H1 (cell line): ENCODE data around the gene LRCH1. TPM values are rescaled to one million over a fixed set of nuclear protein-coding genes. Genes with fewer than 3 reads are reported as not detected.

Experiments used
- CTCF ChIA-PET: fragments of 300-600 bp; sonication (Branson Sonifier 250); formaldehyde crosslinking; loops from one replicate; lab custom pipeline; 2021; ENCODE audit not compliant: partially characterized antibody; lab: Charles Lee
- POLR2A ChIA-PET: fragments of 300-600 bp; sonication (Branson Sonifier 250); formaldehyde crosslinking; loops from one replicate; lab custom pipeline; 2021; ENCODE audit warnings: inconsistent platforms; ENCODE audit not compliant: partially characterized antibody; lab: Charles Lee
- DNase-seq, 2 experiments: peaks; one replicate each; pipeline versions ENCODE4 v3.0.0 to v3.0.0-alpha.2; 2010 to 2022; ENCODE audit warnings: low spot score in 2 of 2, low read depth in 1 of 2, mixed read lengths in 1 of 2
- FAIRE-seq: peaks from 2 replicates; lab custom pipeline; 2011; peaks lifted over from hg19 to GRCh38; lab: Jason Lieb, UNC
- H2AFZ ChIP-seq: 2 replicates; pipeline ENCODE4 v1.8.1; 2012; ENCODE audit warnings: low read length, inconsistent platforms
- H2AK5ac ChIP-seq: 2 replicates; pipeline ENCODE4 v1.6.1; 2013; ENCODE audit warnings: low read depth, low read length
- H2BK120ac ChIP-seq: replicated peaks from 2 replicates; pipeline ENCODE3; 2013; ENCODE audit warnings: low read depth, low read length, inconsistent platforms
- H2BK12ac ChIP-seq: 2 replicates; pipeline ENCODE4 v1.6.1; 2013; ENCODE audit warnings: low read depth, low read length
- H2BK15ac ChIP-seq: 2 replicates; pipeline ENCODE4 v1.6.1; 2013; ENCODE audit warnings: low read length
- H2BK20ac ChIP-seq: 2 replicates; pipeline ENCODE4 v1.6.1; 2013; ENCODE audit warnings: low read length
- H2BK5ac ChIP-seq: 2 replicates; pipeline ENCODE4 v1.6.1; 2013; ENCODE audit warnings: low read depth, low read length
- H3K14ac ChIP-seq: 2 replicates; pipeline ENCODE4 v1.6.1; 2013; ENCODE audit warnings: inconsistent platforms; ENCODE audit not compliant: insufficient read length
- H3K18ac ChIP-seq: 2 replicates; pipeline ENCODE4 v1.6.1; 2013; ENCODE audit warnings: low read length; ENCODE audit errors: extremely low read depth
- H3K23ac ChIP-seq: 2 replicates; pipeline ENCODE4 v1.6.1; 2013; ENCODE audit warnings: inconsistent platforms; ENCODE audit not compliant: insufficient read length
- H3K23me2 ChIP-seq: 2 replicates; pipeline ENCODE4 v1.6.1; 2013; ENCODE audit warnings: low read depth, low read length
- H3K27ac ChIP-seq: 2 replicates; pipeline ENCODE4 v1.6.1; 2011; ENCODE audit warnings: low read depth, low read length, inconsistent platforms
- H3K27me3 ChIP-seq, 4 experiments: replicated peaks in 1 of 4; 1 replicate in 1 of 4; 2 replicates in 3 of 4; pipeline versions ENCODE4 v1.6.1 to v1.8.1; 2011 to 2013; ENCODE audit warnings: low read length in 3 of 4, mild to moderate bottlenecking in 3 of 4, inconsistent platforms in 2 of 4, mixed read lengths in 2 of 4, moderate library complexity in 1 of 4; ENCODE audit not compliant: control insufficient read depth in 3 of 4, insufficient read depth in 3 of 4; ENCODE audit errors: extremely low read depth in 1 of 4
- H3K36me3 ChIP-seq, 4 experiments: 2 replicates each; pipeline versions ENCODE4 v1.6.1 to v1.8.1; 2011 to 2013; ENCODE audit warnings: mild to moderate bottlenecking in 4 of 4, low read length in 3 of 4, moderate library complexity in 2 of 4, control low read depth in 1 of 4, inconsistent platforms in 1 of 4; ENCODE audit not compliant: insufficient read depth in 4 of 4, control insufficient read depth in 2 of 4
- H3K4ac ChIP-seq: replicated peaks from 2 replicates; pipeline ENCODE3; 2013; ENCODE audit warnings: low read length, low read depth, mixed read lengths, inconsistent platforms; ENCODE audit not compliant: insufficient read length
- H3K4me1 ChIP-seq, 4 experiments: replicated peaks in 1 of 4; 1 replicate in 1 of 4; 2 replicates in 3 of 4; pipeline versions ENCODE4 v1.6.1 to v1.8.1; 2011 to 2013; ENCODE audit warnings: low read length in 3 of 4, inconsistent platforms in 2 of 4, mixed read lengths in 1 of 4; ENCODE audit not compliant: insufficient read depth in 4 of 4, control insufficient read depth in 3 of 4
- H3K4me2 ChIP-seq, 2 experiments: 2 replicates each; pipeline versions ENCODE4 v1.6.1 to v1.8.1; 2011 to 2013; ENCODE audit warnings: low read depth in 2 of 2, low read length in 2 of 2, control low read depth in 1 of 2, inconsistent platforms in 1 of 2, mild to moderate bottlenecking in 1 of 2; ENCODE audit not compliant: insufficient read depth in 1 of 2
- H3K4me3 ChIP-seq, 4 experiments: fragments of 200-600, 300-600 bp in 1 of 4; sonication (generic), shearing (Covaris generic), sonication (Bioruptor Twin) in 1 of 4; 2 replicates each; pipeline versions ENCODE4 v1.5.1 to v1.8.1; 2011 to 2016; ENCODE audit warnings: low read length in 4 of 4, low read depth in 3 of 4, control low read depth in 2 of 4, inconsistent platforms in 2 of 4, mild to moderate bottlenecking in 2 of 4, mixed read lengths in 1 of 4, moderate library complexity in 1 of 4; ENCODE audit not compliant: insufficient read depth in 2 of 4; ENCODE audit errors: extremely low read depth in 1 of 4
- H3K56ac ChIP-seq: replicated peaks from 2 replicates; pipeline ENCODE3; 2013; ENCODE audit warnings: low read depth, mild to moderate bottlenecking, mixed read lengths, low read length, inconsistent platforms; ENCODE audit not compliant: insufficient read length
- H3K79me1 ChIP-seq: 2 replicates; pipeline ENCODE4 v1.6.1; 2013; ENCODE audit warnings: low read depth, low read length, control low read depth
- H3K79me2 ChIP-seq, 2 experiments: 2 replicates each; pipeline versions ENCODE4 v1.6.1 to v1.8.1; 2012 to 2013; ENCODE audit warnings: low read length in 2 of 2, mild to moderate bottlenecking in 2 of 2, inconsistent platforms in 1 of 2; ENCODE audit not compliant: insufficient read depth in 2 of 2, control insufficient read depth in 1 of 2
- H3K9ac ChIP-seq, 4 experiments: replicated peaks in 1 of 4; 1 replicate in 1 of 4; 2 replicates in 3 of 4; pipeline versions ENCODE4 v1.6.1 to v1.8.1; 2011 to 2013; ENCODE audit warnings: low read depth in 3 of 4, low read length in 3 of 4, control low read depth in 2 of 4, mild to moderate bottlenecking in 2 of 4, moderate library complexity in 2 of 4, inconsistent platforms in 1 of 4; ENCODE audit errors: extremely low read depth in 1 of 4
- H3K9me3 ChIP-seq, 2 experiments: 2 replicates each; pipeline versions ENCODE4 v1.6.1 to v1.8.1; 2012 to 2013; ENCODE audit warnings: mild to moderate bottlenecking in 2 of 2, moderate library complexity in 2 of 2, control low read depth in 1 of 2, inconsistent platforms in 1 of 2, low read depth in 1 of 2, low read length in 1 of 2, mixed read lengths in 1 of 2; ENCODE audit not compliant: insufficient read depth in 2 of 2
- H4K20me1 ChIP-seq, 2 experiments: replicated peaks in 1 of 2; 2 replicates each; pipeline versions ENCODE3 to v1.8.1; 2011 to 2013; ENCODE audit warnings: inconsistent platforms in 2 of 2, low read length in 2 of 2, mild to moderate bottlenecking in 1 of 2; ENCODE audit not compliant: insufficient read depth in 2 of 2, control insufficient read depth in 1 of 2
- H4K5ac ChIP-seq: 2 replicates; pipeline ENCODE4 v1.6.1; 2013; ENCODE audit warnings: low read length, low read depth, mixed read lengths, inconsistent platforms; ENCODE audit not compliant: insufficient read length
- H4K8ac ChIP-seq: 2 replicates; pipeline ENCODE4 v1.8.0; 2013; ENCODE audit warnings: mild to moderate bottlenecking, moderate library complexity, low read length, inconsistent platforms; ENCODE audit not compliant: insufficient read depth; ENCODE audit errors: extremely low read depth
- H4K91ac ChIP-seq: replicated peaks from 2 replicates; pipeline ENCODE3; 2013; ENCODE audit warnings: low read length, mixed read lengths, inconsistent platforms; ENCODE audit not compliant: insufficient read length
- CEBPB ChIP-seq: IDR thresholded peaks from 2 replicates; pipeline ENCODE4 v1.6.1; 2012; ENCODE audit warnings: low read depth, low read length
- JUN ChIP-seq: IDR thresholded peaks from 2 replicates; pipeline ENCODE4 v1.6.1; 2011; ENCODE audit warnings: low read depth, mild to moderate bottlenecking, improper control_type of control experiment, low read length
- KDM5A ChIP-seq: fragments of 200-600 bp; IDR thresholded peaks from 2 replicates; pipeline ENCODE4 v1.7.1; 2012; ENCODE audit warnings: mild to moderate bottlenecking, low read length, inconsistent platforms, mixed read lengths
- WGBS, 2 experiments: shearing (Covaris generic) in 1 of 2; methylation state at CpG; one replicate each; pipeline versions ENCODE4 v1.1.6 to v1.1.7; 2013 to 2015; ENCODE audit warnings: low lambda C conversion rate in 2 of 2, mixed read lengths in 2 of 2, inconsistent platforms in 1 of 2, low coverage in 1 of 2, missing lambda C conversion rate in 1 of 2; ENCODE audit not compliant: insufficient replicate concordance in 2 of 2, insufficient coverage in 1 of 2, insufficient read length in 1 of 2; ENCODE audit errors: extremely low coverage in 1 of 2, missing lambda C conversion rate in 1 of 2; 5-methylcytosine and 5-hydroxymethylcytosine counted together
- polyA plus RNA-seq, 7 experiments: library from polyadenylated mRNA; depleted of rRNA in 3 of 7; stranded (reverse) in 5 of 7; unstranded in 2 of 7; fragments of >200 nt in 5 of 7; fragments of 200-250 nt in 2 of 7; gene quantifications; 1 replicate in 5 of 7; 2 replicates in 1 of 7; 4 replicates in 1 of 7; pipeline versions ENCODE4 v1.2.1 to v1.2.3, GENCODE V29; 2011 to 2013; ENCODE audit warnings: missing spikeins in 2 of 7, mixed read lengths in 2 of 7
- total RNA-seq: library from RNA; stranded (reverse); fragmentation: NEBNext Ultra II Directional; extraction: Animal tissue kit (Norgen Biotek cat#: 25700); gene quantifications from 2 replicates; pipeline ENCODE4 v1.2.1, GENCODE V29; 2021
- TF ChIP-seq, protein P1 (sequence below): IDR thresholded peaks from 2 replicates; pipeline ENCODE4 v1.6.1; 2012; ENCODE audit warnings: inconsistent platforms
- TF ChIP-seq, protein P2 (sequence below): IDR thresholded peaks from 2 replicates; pipeline ENCODE4 v1.6.1; 2012; ENCODE audit warnings: inconsistent platforms
- TF ChIP-seq, protein P3 (sequence below): IDR thresholded peaks from 2 replicates; pipeline ENCODE4 v1.6.1; 2011; ENCODE audit warnings: low read depth, mild to moderate bottlenecking, low read length; ENCODE audit not compliant: insufficient read depth

The LRCH1 gene
- total and polyA plus RNA-seq, 2 of the 8 experiments (the other 6 are each of a cell fraction or from before 2014, with no cell fraction given) = 3.0 to 10.1 TPM

DNA sequence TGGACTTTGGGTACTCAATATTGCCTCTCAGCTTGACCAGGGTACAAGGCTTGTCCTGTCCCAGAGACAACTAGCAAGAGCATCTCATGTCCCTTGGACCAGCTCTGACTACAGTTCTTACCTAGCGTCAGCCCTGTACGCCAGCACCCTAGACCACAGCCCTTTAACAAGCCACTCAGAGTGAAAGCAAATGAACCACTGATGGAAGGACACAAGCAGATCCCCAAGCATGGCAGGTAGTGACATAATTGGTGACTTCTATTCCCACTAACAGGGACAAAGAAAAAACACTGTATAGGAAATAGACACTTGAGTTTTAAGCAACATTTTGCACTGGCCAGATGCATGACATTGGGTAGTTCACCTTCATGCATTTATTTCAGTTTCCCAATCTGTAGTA, 8.8 kb upstream of the LRCH1 start:
- Histone ChIP-seq H3K23me2 (no peaks in the 10 kb centered on the region), H2BK20ac (no peak overlapping the region), H2BK15ac (no peak overlapping the region), H4K91ac (no peak overlapping the region), H3K18ac (no peak overlapping the region), H2BK120ac (no peak overlapping the region), H3K4me3 (no peak overlapping the region), H3K4me2 (no peak overlapping the region), H2BK12ac (no peak overlapping the region), H3K56ac (no peak overlapping the region), H3K79me2 (no peaks in the 10 kb centered on the region), H3K9me3 (no peaks in the 10 kb centered on the region), H3K23ac (no peak overlapping the region), H2AFZ (no peak overlapping the region), H2AK5ac (no peak overlapping the region), H4K5ac (no peak overlapping the region), H3K9ac (no peak overlapping the region), H3K27me3 (no peaks in the 10 kb centered on the region), H3K36me3 (no peaks in the 10 kb centered on the region), H4K20me1 (no peaks in the 10 kb centered on the region), H3K79me1 (no peaks in the 10 kb centered on the region), H3K4me1 (no peaks in the 10 kb centered on the region), H3K27ac (no peak overlapping the region), H2BK5ac (no peak overlapping the region), H3K14ac (no peak overlapping the region), H3K4ac (no peak overlapping the region), H4K8ac (no peak overlapping the region)
- FAIRE-seq (no peak), DNase-seq (no peak)
- 96% methylated on average over 2 of the region's 2 CpGs; no CpG with 5 or more reads in 1 of the 2 experiments for WGBS, 2 experiments
- TF ChIP-seq, protein P1, sequence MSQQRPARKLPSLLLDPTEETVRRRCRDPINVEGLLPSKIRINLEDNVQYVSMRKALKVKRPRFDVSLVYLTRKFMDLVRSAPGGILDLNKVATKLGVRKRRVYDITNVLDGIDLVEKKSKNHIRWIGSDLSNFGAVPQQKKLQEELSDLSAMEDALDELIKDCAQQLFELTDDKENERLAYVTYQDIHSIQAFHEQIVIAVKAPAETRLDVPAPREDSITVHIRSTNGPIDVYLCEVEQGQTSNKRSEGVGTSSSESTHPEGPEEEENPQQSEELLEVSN = no peak
- TF ChIP-seq, protein P2, sequence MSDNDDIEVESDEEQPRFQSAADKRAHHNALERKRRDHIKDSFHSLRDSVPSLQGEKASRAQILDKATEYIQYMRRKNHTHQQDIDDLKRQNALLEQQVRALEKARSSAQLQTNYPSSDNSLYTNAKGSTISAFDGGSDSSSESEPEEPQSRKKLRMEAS = no peak
- TF ChIP-seq JUN = no peak
- TF ChIP-seq, protein P3, sequence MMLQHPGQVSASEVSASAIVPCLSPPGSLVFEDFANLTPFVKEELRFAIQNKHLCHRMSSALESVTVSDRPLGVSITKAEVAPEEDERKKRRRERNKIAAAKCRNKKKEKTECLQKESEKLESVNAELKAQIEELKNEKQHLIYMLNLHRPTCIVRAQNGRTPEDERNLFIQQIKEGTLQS = no peak
- no peak for TF ChIP-seq CEBPB
- no peak for TF ChIP-seq KDM5A
- ChIA-PET CTCF (interaction anchor here (0.6 kb wide), 1 partner anchor 168 kb away, joined by 3 read pairs; no protein-coding TSS in a partner anchor), POLR2A (no interaction called here)
